CD4-positive, alpha-beta T cell treated with Interleukin-4 for 4 hours (primary cell): ENCODE measurements around the gene CD44.
A peak's percentile ranks its signal among the peaks of the same experiment; 100 is the strongest.

Experiments used
- DNase-seq: peaks from one replicate; pipeline ENCODE4 v3.0.0-alpha.2; 2020

The CD44 gene

DNA sequence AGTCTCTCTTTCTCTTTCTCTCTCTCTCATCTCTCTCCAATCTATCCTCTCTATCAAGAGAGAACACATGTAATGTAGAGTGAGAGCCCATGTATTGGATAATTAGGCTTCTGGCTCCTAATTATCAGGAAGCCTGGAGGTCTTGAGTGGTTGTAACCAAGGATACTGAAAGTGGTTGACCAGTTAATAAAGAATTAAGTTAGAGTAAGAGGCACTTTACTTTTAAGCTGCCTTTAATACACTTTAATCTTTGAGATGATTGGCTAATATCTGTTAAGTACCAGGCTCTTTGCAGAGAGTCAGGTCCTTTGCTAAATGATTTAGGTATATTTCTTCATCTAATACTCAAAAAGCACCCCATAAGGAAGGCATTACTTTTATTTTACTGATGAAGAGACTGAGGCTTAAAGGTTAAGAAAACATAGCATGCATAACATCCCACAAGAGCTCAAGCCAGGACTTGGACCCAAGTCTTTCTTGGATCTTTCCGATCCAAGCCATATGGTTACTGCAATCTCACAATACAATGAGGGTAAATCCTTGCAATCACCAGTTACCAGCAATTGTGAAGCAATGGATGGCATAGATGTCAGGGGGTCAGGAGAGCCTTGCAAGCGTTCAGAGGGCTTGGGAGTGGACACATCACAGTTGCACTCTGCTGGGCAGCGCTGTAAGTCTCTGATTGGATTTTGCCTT, 22.1 kb downstream of the CD44 start:
- no peak for DNase-seq

DNA sequence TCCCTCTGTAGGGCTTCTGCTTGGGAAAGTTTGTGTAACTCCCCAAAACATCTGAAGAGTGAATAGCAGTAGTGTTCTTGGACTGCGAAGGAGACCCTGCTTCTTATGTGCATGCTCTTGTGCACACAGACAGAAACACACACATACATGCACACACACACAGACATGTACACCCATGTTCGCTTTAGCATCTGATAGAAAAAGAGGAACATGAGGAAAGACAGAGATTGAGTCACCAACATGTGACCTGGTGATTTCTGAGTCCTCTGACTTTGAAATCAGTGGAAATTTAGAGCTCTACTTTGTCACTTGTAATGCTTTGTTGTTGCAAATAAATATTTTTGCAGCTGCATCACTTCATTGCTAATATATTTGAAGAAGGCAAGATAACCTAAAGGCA, 23.8 kb downstream of the CD44 start:
- DNase-seq = no peak

DNA sequence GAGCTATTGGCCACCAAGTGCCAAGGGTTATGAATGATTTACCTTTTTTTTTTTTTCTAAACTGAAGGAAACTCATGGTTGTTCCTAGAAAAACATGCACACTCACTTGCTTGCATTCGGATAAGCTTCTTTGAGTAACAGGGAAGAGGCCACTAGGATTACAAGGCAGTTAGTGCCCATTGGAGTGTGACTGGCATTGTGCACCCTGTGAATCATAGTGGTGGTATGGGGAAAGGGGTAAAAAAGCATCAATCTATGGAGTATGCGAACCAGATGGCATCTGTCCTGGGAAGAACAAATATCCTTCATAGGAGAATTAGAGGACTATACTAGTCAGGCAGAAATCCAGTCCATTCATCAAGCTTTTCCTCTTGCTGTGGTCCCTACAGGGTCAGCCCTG, 24.2 kb downstream of the CD44 start:
- no peak for DNase-seq

DNA sequence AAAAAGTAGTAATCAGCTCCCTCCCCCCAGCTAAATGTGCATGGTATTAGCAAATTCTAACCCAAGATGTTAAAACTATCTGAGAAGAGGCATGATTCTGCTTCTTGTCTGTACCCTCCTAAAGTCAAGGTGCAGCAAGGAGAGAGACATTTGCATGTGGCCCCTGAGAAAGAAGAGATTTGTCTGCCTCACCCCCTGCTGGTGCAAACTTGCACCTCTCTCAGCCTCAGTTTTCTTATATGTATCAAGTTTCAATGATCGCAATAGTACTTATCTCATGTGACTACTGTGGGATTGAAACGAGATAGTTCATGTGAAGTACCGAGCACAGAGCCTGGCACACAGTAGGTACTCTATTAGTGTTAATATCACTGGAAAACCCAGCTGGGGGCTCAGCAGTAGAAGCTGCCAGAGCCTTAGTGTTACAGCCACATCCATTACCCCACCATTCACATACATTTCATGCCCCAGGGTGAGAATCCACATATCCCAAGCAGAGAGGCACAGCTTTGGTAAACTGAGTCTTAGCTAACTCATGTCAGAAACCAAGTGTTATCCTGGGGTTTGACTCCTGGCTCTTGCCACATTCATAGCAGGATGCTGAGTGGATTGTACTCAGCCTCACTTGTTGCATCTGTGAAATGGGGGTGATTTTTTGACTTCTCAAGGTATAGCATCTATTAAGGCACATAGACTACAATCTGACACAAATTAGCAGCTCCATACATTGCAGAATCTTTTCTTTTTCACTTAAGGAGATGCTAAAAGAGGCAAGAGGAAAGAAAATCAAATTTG, 24.9 kb downstream of the CD44 start:
- no peak for DNase-seq

DNA sequence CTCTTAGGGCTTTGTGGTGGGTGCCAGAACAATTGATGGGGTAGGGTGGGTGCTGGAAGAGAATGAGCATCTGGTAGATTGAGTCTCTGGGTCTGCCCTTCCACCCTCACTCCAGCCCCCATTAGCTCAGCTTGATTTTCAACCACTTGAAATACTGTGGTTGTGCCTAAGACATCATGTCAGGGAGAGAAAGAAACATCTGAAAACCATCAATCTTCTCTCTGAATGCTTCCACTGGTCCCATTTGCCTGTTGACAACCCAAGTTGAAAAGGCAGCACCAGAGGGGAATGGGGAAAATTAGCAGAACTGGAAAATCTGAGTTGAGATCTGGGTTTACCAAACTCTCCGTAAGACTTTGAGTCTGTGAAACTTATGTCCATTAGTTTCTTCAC, 26.1 kb downstream of the CD44 start:
- DNase-seq = no peak

DNA sequence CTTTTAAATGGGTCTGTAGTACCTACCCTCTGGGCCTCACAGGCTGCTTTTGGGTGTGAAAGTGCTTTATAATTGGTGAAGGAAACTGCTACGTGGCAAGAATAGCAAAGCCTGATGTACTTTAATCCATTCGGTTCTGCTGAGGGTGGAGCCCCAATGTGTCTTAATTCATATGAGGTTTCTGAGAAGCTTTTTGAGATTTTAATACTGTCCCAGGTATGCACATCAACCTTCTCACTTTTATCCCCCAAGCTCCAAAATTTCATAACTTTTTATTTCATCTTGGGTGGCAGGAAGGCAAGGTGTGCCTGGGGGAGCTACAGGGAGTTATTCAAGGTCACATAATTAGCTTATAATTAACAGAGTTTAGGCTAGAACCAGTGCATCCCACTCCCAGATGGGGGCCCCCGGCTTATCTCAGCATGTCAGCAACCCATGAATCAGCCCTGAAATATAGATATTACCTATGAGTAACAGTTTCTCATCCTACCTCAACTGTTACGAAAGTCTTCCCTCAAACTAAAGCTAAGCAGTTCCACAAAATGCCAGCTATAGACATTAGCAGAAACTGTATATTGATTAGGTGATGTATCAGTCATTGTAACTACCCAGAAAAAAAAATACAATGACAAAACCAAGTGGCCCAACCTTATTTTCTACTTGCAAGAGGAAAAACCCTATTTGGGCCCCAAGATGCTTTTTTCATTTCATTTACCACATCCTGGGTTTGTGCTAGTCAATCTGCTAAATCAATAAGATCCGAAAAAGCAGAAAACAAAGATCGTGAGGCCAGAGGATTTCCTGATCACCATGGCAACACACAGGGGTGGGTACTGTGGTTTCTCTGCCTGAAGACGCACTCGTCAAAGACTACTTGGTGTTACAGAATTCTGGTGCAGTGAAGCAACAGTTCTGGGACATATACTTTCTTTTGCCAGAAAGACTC, 26.7 kb downstream of the CD44 start:
- DNase-seq = peak; percentile 98

DNA sequence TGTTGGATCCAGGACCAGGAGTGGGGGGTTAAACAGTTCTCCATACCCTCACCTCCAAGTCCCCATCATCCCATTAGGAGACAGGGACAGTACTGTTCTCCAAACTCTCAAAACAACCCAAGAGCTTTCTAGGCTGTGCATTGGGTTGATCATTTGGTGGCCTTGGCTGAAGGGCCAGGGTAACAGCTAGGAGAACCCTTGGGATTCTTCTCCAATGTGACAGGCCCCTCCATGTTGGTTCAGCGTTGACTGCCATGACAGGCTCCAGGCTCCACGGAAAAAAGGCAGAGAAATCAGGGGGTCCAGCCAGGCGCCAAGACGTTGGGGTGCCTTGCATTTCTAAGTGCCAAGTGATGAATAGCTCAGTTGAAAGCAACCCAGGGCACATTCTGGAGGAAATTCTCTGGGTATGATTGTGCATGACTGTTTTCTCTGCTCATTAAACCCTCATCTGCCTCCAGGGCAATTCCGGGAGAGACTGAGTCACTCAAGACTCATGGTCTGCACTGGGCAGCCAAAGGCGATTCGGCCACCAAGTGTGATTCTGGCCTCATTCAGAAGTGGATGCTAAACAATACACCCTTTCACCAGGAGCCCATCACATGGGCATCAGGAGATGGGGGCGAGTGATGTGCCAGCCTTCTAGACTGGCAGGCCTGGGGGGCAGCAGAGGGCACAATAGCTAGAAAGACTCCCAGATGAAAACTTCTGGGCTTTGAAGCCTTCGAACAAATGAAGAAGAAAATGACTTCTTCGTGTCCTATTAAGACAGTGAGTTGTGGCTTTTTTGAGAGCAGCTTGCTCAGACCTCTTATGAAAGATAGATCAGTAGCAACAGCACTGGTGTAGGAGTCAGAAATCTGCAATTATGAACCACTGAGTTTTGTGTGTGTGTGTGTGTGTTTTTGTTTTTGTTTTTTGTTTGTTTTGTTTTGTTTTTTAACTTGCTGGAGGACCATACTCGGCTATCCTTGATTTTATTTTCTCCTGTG, 27.7 kb downstream of the CD44 start:
- peak; percentile 47 for DNase-seq

DNA sequence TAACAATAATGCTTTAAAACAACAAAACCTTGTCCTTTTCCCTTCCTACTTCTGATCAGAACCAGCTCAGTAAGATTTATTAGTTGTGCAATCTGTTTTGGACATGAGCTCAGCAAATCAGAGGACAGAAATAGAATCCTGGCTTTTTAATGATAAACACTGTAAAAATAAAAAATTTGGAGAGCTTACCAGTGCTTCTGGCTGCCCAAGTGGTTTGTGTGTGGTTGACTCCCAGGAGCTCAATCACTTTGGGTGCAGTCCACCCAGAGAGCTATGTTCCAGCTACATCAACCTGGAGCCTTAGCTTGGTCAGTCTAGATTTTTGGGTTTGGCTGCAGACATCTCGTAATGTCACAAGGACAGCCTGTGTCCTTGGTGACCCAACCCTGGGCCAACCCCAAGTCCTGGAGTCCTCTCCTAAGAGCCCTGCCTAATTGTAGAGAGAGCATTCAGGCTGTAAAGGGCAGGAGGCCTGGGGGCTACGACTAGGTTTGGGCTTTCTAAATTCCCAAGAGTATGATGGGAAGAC, 28.5 kb downstream of the CD44 start:
- no peak for DNase-seq

DNA sequence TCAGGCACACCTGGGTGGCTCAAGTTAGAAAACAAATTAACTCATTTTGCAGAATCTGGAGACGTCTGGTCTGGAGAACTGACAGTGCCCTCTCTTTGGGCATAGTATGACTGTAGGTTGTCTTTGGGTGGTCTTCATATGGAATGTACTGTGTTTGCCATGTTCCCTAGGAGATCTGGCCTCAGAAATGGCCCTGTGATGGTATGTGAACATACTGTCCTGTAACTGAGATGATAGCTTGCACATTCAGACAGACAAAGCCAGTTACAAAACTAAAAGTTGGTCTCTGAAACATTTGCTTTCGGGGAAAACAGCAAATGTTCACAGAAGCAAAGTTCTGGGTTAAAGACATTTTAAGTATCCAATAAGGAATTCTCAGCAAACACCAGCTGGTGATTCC, 29.7 kb downstream of the CD44 start:
- DNase-seq = no peak

DNA sequence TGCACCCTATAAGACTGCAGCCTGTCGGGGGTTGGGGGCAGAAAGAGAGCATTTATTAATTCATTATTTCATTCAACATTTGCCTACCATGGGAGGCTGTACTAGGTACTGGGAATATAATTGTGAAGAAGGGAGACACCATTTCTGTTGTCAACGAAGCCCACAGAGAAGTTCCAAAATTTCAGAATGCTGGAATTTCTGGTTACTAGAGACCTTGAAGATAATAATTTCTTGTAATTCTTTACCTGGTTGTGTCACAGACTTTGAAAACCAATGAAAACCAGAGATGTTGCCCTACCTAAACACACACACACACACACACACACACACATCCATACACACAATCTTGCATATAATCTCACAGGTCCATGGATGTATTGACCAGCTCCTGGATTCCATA, 30.1 kb downstream of the CD44 start:
- DNase-seq = no peak

DNA sequence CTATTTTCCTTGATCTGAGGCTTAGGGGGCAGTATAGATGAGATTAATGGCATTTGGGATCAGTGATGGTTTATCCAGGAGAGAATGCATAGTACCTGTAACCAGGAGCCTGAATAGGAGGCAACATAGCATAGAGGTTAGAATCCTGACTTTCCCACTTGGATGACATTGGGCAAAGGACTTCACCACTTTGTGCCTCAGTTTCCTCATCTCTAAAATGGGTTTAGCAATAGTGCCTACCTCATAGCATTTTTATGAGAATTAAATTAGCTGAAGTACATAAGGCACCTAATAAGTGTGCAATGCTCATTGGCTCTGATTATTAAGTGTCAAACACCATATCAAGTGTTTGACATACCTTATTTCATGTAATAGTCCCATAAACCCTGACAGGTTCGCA, 30.8 kb downstream of the CD44 start:
- DNase-seq = no peak

DNA sequence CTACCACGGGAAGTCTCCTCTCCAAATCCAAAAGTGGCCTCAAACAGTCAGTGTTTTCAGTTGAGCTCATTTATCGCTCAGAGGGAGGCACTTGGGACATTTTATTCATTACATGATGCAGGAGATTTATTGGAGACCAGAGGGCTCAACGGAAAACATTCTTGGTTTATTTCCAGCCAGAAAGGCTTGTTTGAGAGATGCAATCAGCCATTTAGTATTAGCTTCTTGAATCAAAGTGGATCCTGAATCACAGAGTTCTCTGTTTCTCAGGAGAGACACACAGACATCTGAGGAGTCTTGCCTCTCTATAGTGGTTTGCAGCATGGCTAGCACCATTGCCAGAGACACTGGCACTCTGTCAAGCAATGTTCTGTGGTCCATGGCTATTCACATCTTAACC, 31.5 kb downstream of the CD44 start:
- DNase-seq = no peak

DNA sequence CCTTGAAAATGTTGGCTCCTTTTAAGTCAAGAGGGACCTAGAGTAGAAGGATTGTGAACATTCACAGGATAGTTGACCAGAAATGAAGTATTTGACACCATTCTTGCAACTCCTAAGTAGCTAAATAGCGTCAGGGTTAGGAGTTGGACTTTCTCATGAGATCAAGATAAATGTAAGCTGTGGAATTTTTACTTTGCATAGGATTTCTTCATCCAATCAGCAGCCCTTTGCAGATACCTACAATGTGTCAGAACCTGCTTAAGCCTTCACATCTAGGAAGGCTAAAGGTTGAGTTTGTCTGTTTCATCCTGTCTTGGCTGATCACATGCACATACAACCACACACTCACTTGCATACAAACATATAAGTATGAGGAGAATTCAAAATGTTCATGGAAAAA, 32.3 kb downstream of the CD44 start:
- DNase-seq = no peak

DNA sequence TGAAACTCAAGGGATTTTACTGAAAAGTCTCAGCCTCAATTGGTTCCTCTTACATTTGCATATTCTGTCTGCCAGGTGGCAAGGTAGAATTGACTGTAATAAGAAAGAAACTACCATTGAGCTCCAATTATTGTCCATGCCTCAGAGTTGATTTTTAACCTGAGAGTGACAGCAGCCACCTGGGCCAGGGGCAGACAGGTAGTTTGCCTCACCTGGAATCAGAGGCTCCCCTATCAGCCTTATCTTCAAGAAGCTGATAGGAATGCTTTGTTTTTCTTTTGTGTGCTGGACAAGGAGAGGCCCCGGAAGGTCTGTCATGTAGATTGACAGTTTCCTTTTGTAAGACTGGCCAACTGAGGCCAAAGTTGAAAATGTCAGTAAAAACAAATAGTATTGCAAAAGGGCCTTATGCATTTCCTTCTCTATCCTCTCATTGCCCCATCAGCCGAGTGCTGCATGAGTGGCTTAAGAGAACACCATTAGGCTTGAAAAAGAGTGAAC, 34.1 kb downstream of the CD44 start:
- DNase-seq = no peak

DNA sequence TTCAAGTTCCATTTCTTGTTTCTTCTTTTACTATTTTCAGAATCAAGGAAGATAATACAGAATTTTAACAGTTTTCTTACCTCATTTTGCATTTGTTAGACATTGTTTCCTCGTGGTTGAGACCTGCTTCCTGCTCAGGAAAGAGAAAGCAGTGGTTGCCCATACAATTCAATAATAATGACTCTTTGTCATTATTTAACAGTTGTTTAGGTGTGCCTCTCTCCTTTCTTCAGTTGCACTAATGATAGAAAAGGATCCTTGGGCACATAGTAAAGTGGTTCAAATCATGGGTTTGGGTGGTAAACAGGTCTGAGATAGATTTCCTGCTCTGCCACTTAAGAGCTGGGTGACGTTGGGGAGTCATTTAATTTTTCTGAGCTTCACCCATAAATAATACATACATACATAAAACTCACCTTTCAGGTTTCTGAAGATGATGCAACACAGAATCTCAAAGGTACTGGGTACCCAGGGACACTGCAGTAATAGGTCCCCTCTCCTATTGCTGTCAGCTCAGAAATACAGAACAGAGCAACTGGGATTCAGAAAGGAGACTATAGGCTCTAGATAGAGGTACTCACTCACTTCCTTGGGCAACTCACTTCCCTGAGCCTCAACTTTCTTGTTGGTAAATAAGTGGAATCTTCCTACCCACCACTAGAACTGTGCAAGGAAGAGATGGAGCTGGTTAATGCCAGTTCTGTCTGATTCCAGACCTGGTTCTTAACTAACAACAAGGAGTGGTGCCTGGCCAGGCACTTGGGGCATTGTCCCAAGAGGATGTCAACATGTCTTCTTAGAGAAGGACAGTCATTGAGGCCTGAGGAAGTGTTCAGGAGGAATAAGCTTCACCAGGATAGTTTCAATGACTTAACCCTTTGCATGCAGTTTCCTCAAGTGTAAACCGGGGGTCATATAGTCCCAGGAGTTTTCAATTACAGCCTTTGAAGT, 34.9 kb downstream of the CD44 start:
- DNase-seq = peak; percentile 51

DNA sequence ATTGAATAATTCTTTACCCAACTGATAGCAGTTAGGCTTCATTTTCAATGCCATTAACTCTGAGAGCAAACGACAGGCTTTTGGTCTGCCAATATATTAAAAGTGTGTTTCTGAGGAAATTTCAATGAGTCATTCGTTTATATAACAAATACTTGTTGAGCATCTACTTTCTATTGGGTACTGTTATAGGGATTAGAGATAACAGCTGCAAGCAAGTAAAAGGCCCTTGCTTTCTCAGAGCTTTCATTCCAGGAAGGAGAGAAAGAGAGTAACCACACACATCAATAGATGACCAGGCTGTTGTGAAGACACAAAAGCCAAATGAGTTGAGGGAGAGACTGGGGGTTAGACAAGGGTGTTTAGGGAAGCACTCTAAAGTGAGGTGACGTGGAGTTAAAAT, 35.7 kb downstream of the CD44 start:
- peak; percentile 65 for DNase-seq

DNA sequence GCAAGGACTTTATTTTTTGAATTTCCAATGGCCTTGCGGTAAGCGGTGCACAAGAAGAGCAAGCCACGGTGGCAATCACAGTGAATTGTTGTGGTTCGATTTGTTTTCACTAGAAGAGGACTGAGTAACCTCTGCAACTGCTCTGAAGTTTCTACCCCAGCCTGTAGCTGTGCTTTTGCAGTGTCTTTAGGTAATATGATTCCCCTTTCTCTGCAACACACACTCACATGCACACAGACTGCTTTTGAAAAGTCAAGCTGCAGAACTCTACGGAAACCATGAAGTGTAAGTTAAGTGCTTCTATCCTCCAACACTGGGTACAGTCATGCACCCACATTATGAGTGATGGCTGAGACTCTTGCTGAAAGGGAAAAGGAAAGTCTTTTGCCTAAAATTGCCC, 38.4 kb downstream of the CD44 start:
- DNase-seq = peak; percentile 83

DNA sequence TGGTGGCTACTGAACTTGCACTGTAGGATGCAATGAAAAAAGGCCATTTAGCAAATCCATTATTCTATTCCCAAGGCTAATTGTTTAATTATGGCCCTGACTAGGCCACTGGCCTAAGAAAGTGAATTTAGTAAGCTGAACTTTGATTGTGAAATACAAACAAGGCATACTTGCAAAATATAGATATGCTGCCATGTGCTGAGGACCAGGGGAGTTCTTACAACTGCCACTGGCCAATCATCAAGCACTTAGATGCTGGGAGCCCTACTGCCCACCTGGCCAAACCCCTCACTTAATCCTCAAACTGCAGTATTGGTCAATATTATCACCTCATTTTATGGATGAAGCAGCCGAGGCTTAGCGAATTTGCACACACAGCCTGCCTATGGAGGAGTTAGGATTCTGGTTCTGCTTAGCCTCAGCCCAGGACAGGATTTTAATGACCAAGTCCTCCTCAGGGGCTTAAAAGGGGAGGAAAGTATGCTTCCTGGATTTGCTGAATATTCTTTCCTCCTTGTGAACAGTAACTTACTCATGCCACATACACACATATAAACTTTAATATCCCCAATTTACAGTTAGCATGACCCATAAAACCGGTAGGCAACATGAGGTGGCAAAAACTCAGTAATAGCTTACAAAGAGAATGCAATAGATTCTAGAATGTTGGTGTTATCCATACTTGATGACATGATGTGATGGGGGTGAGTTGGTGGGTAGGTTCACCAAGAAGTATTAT, 39.3 kb downstream of the CD44 start:
- no peak for DNase-seq

DNA sequence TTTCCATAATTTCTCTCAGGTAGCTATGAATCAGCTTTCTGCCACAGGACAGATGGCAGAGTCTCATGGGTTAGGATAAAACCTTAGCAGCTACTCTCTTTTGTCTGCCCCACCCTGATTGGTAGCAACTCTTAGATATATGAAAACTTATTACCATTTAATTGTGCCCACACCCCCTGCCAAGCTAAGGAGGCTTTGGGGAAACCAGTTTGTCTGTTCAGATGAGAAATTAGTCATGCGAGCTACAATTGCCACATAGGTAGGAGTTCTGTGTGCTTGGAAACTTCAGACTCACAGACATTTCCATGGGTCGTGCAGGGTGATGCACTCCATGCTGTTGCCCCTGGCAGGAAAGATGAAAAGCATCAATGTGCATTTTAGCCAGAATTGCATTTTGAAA, 39.9 kb downstream of the CD44 start:
- DNase-seq = peak; percentile 40
